IPS-15b (cell line): Measurements from ENCODE around the gene PRR5.

ENCODE experiments used
- H3K27me3 ChIP-seq: one replicate; pipeline ENCODE4 v1.6.1; 2013; ENCODE audit warnings: low read length; ENCODE audit not compliant: control insufficient read depth, insufficient read depth
- H3K36me3 ChIP-seq: one replicate; pipeline ENCODE4 v1.6.1; 2013; ENCODE audit warnings: low read length; ENCODE audit not compliant: control insufficient read depth, insufficient read depth
- H3K4me1 ChIP-seq: one replicate; pipeline ENCODE4 v1.6.1; 2013; ENCODE audit warnings: mild to moderate bottlenecking, low read length; ENCODE audit not compliant: control insufficient read depth, insufficient read depth
- H3K4me3 ChIP-seq: one replicate; pipeline ENCODE4 v1.5.1; 2013; ENCODE audit warnings: low read depth, low read length
- H3K9ac ChIP-seq: one replicate; pipeline ENCODE4 v1.6.1; 2013; ENCODE audit warnings: low read depth, mild to moderate bottlenecking, low read length
- H3K9me3 ChIP-seq: one replicate; pipeline ENCODE4 v1.6.1; 2013; ENCODE audit warnings: mild to moderate bottlenecking, low read length; ENCODE audit not compliant: control insufficient read depth, insufficient read depth

The PRR5 gene

GRCh38 chr22:44727148-44727547, 25.1 kb downstream of the PRR5 start:
- Histone ChIP-seq H3K36me3 (peaks cover 10% of the 10 kb centered on the region), H3K27me3 (no peaks in the 10 kb centered on the region), H3K4me1 (no peaks in the 10 kb centered on the region), H3K9me3 (no peaks in the 10 kb centered on the region), H3K9ac (no peak overlapping the region), H3K4me3 (no peak overlapping the region)

- Histone ChIP-seq H3K4me1 (no peaks in the 10 kb centered on the region), H3K9ac (no peak overlapping the region), H3K9me3 (no peaks in the 10 kb centered on the region), H3K27me3 (no peaks in the 10 kb centered on the region), H3K4me3 (no peak overlapping the region), H3K36me3 (peaks cover 13% of the 10 kb centered on the region)
Measured at GRCh38 chr22:44727709-44728108, 25.7 kb downstream of the PRR5 start.

DNA sequence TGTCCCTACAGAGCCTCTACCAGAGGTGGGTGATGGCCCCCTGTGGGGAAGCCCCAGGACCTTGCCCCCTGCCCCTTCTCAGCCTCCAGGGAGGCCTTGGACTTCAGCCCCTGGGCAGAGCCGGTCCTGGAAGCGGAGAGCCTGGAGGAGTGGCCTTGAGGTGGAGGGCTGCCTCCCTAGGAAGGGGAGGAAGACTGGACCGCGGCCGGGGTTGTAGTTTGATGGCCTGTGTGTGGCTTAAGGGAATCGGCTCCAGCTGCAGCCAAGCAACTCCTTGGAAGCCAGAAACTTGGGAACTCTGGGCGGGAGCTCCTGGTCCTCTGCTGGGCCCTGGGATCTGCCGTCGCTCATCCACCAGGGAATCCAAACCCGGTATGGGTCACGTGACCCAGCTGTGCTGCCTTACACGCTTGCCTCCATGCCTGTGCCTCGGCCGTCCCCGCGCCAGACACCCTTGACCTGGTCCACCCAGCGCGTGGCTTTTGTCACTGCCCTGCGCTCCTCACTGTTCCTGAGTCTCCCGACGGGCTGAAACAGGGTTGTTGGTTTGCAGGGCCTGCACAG, 26.8 kb downstream of the PRR5 start:
- H3K4me1 ChIP-seq, result no peaks in the 10 kb centered on the region
- H3K9ac ChIP-seq, result no peak overlapping the region
- H3K9me3 ChIP-seq, result no peaks in the 10 kb centered on the region
- no peaks in the 10 kb centered on the region for H3K27me3 ChIP-seq
- no peak overlapping the region for H3K4me3 ChIP-seq
- H3K36me3 ChIP-seq, result peaks cover 16% of the 10 kb centered on the region

GRCh38 chr22:44729391-44730021, 27.5 kb downstream of the PRR5 start:
- Histone ChIP-seq H3K4me1 (no peaks in the 10 kb centered on the region), H3K27me3 (no peaks in the 10 kb centered on the region), H3K36me3 (peaks cover 16% of the 10 kb centered on the region), H3K9me3 (no peaks in the 10 kb centered on the region), H3K9ac (no peak overlapping the region), H3K4me3 (no peak overlapping the region)

GRCh38 chr22:44730022-44730393, 28.0 kb downstream of the PRR5 start:
- H3K36me3 ChIP-seq, result peaks cover 15% of the 10 kb centered on the region
- H3K9me3 ChIP-seq, result no peaks in the 10 kb centered on the region
- no peak overlapping the region for H3K4me3 ChIP-seq
- no peak overlapping the region for H3K9ac ChIP-seq
- H3K4me1 ChIP-seq, result no peaks in the 10 kb centered on the region
- no peaks in the 10 kb centered on the region for H3K27me3 ChIP-seq

- Histone ChIP-seq H3K9ac (no peak overlapping the region), H3K9me3 (no peaks in the 10 kb centered on the region), H3K4me1 (no peaks in the 10 kb centered on the region), H3K36me3 (peaks cover 12% of the 10 kb centered on the region), H3K27me3 (no peaks in the 10 kb centered on the region), H3K4me3 (no peak overlapping the region)
Measured at GRCh38 chr22:44730490-44731356, 28.7 kb downstream of the PRR5 start.

- H3K36me3 ChIP-seq, result peaks cover 10% of the 10 kb centered on the region
- H3K4me1 ChIP-seq, result peaks cover 2% of the 10 kb centered on the region
- no peaks in the 10 kb centered on the region for H3K9me3 ChIP-seq
- H3K27me3 ChIP-seq, result no peaks in the 10 kb centered on the region
- no peak overlapping the region for H3K9ac ChIP-seq
- H3K4me3 ChIP-seq, result no peak overlapping the region
Measured at GRCh38 chr22:44731357-44731970, 29.5 kb downstream of the PRR5 start.

- no peak overlapping the region for H3K4me3 ChIP-seq
- no peaks in the 10 kb centered on the region for H3K9me3 ChIP-seq
- H3K36me3 ChIP-seq, result peaks cover 10% of the 10 kb centered on the region
- no peaks in the 10 kb centered on the region for H3K27me3 ChIP-seq
- H3K4me1 ChIP-seq, result peaks cover 2% of the 10 kb centered on the region
- H3K9ac ChIP-seq, result no peak overlapping the region
Measured at GRCh38 chr22:44732017-44732561, 30.1 kb downstream of the PRR5 start.

DNA sequence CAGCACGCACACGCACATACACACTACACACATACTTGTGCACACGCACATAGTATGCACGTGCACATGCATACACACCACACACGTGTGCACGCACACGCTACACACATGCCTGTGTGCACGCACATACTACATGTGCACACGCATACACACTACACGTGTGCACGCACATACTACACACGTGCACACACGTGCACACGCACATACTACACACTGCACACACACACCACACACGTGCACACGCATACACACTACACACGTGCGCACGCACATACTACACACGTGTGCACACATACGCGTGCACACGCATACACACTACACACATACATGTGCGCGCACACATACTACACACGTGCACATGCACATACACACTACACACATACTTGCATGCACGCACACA, 30.7 kb downstream of the PRR5 start:
- Histone ChIP-seq H3K4me3 (no peak overlapping the region), H3K27me3 (no peaks in the 10 kb centered on the region), H3K36me3 (peaks cover 10% of the 10 kb centered on the region), H3K9me3 (no peaks in the 10 kb centered on the region), H3K9ac (no peak overlapping the region), H3K4me1 (peaks cover 2% of the 10 kb centered on the region)

DNA sequence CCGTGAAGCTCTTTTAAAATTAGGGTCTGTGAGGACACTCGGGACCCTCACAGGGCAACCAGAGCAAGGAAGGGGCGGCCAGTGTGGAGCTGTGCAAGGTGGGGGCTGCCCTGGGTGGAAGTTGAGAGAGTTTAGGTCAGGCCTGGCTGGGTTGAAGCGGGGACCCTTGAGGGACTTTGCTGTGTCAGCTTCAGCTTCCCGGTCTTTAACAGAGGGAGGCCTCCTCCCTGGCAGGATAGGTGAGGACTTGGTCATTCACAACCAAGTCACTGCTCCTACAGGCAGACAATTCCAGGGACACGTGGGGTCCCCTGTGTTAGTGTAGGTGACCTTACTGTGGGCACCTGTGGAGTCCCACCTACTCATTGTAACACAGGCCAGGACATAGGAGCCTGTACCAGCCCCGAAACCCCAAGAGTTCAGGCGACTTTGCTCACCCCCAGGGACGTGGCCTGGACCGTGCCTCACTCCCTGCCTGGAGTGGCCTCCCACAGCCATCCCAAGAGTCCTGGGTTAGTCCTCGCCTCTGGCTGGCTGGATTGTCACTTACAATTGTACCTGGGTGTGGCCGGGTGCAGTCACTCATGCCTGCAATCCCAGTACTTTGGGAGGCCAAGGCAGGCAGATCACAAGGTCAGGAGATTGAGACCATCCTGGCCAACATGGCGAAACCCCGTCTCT, 31.6 kb downstream of the PRR5 start:
- no peaks in the 10 kb centered on the region for H3K27me3 ChIP-seq
- H3K4me1 ChIP-seq, result peaks cover 2% of the 10 kb centered on the region
- no peak overlapping the region for H3K4me3 ChIP-seq
- no peaks in the 10 kb centered on the region for H3K9me3 ChIP-seq
- peaks cover 10% of the 10 kb centered on the region for H3K36me3 ChIP-seq
- H3K9ac ChIP-seq, result no peak overlapping the region

DNA sequence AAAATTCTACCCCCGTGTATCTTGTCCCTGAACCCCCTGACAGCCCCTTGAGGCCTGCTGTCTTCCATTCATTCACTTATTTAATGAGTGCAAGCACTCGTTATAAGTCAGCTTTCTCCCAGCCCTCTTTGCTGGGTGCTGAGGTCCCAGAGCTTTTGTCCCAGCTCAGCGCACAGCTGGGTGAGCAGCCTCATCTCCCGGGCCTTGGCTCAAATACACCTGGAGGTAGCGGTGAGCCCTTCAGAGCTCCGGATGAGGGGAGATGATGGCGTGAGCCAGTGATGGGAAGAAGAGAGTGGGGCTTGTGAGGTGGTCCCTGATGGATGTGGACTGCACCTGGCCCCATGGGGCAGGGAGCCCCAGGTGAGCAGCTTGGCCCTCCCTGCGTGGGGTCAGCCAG, 32.3 kb downstream of the PRR5 start:
- H3K4me1 ChIP-seq, result peaks cover 2% of the 10 kb centered on the region
- no peak overlapping the region for H3K4me3 ChIP-seq
- H3K27me3 ChIP-seq, result no peaks in the 10 kb centered on the region
- no peaks in the 10 kb centered on the region for H3K9me3 ChIP-seq
- peaks cover 8% of the 10 kb centered on the region for H3K36me3 ChIP-seq
- no peak overlapping the region for H3K9ac ChIP-seq
